ENCODE measurements around the gene FBXL20.

- TF ChIP-seq CTCF (IDR thresholded peaks at IDR 0.05) (no peak), POLR2A (IDR thresholded peaks at IDR 0.05; ENCODE audit: low read depth) (no peak), POLR2AphosphoS5 (IDR thresholded peaks at IDR 0.05) (no peak)
Observed at GRCh38 chr17:39385040-39385439, 16.4 kb downstream of the FBXL20 start.

All from esophagus muscularis mucosa (tissue), 3 donors.